IPS-NIHi7 (cell line): ENCODE measurements around the gene DNAJC1.
"Not testable (repeated sequence)": the region's sequence is repeated elsewhere in the genome, so short reads cannot be mapped to it uniquely, and the experiment has no call there.

ENCODE experiments used
- DNase-seq: peaks from one replicate; pipeline ENCODE4 v3.0.0; 2012; ENCODE audit warnings: mixed read lengths; ENCODE audit errors: extremely low spot score

The DNAJC1 gene

DNA sequence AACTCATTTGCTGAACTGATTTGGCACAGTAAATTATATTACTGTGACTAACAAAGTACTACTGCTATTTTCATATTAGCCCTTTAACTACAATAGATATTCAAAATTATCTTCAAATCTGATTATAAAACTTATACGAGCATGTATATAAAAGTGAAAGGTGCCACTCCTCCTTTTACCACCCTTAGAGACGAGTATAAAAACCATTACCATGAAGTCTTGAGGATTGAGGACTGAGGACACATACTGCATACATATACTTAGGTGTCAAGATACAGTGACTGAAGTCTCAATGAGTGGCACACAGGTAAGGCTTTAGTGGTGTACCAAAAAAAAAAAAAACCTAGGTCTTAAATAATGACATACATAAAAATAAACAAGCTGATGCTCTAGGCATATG lies 98.6 kb downstream of the DNAJC1 start:
- DNase-seq, result no peak

DNA sequence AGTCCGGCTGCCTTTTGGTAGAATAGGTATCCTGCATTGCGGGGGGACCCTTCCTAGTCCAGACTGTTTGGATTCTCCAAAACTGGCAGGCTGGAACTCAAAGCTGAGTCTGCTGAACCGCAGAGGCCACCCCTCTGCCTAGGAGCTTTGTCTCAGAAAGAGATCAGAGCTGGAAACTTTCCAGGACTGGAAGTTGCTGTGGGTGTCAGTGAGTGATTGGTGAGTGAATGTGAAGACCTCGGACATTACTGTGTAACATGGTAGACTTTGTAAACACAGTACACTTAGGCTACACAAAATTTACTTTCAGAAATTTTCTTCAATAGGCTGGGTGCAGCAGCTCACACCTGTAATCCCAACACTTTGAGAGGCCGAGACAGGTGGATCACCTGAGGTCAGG lies 103.8 kb downstream of the DNAJC1 start:
- no peak for DNase-seq

DNA sequence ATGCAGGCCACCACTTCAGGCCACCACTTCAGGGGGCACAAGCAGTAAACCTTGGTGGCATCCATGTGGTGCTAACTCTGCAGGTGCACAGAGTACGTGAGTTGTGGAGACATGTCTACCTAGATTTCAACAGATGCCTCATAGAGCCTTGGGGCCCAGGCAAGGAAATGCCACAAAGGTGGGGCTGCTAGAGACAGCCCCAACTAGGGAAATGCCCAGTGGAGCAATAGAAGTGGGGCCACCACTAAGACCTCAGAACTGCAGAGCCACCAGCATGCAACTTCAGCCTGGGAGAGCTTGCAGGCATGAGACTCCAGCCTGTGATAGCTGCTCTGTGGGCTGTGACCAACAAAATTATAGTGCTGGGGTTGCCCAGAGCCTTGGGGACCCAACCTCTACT lies 107.6 kb downstream of the DNAJC1 start:
- DNase-seq, result no peak

DNA sequence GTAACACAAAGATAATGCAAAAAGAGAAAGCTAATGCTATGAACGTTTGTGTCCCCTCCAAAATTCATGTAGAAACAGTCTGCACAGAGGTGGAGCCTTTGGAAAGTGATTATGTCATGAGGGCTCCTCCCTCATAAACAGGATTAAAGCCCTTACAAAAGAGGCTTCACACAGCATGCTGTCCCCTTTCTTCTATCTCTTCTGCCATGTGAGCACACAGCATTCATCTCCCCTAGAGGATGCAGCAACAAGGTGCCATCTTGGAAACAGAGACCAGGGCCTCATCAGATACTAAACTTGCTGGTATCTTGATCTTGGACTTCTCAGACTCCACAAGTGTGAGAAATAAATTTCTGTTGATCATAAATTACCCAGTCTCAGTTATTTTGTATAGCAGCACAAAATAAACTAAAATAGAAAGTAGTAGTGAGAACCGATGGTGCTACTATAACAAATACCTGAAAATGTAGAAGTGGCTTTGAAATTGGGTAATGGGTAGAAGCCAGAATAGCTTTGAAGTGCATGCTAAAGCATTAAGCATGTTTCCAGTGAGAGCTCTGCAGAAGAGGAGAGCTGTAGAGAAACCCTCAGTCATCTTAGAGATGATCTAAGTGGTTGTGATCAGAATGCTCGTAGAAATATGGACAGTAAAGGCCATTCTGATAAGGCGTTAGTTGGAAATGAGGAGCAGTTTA lies 108.7 kb downstream of the DNAJC1 start:
- no peak for DNase-seq

DNA sequence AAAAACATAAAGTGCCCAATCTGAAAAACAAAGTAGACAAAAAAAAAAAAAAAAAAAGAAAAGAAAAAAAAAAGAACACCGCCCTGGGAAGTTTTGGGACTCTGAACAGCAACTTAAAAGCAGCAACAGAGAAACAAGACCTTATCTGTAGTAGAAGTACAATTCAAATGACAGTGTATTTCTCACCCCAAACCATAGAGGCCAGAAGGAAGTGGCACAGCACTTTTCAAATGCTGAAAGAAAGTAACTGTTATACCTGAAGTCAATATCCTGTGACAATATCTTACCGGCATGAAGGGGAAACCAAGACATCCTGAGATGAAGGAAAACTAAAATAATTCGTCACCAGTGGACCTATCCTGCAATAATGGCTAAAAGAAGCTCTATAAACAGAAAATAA lies 112.1 kb downstream of the DNAJC1 start:
- DNase-seq, result no peak

DNA sequence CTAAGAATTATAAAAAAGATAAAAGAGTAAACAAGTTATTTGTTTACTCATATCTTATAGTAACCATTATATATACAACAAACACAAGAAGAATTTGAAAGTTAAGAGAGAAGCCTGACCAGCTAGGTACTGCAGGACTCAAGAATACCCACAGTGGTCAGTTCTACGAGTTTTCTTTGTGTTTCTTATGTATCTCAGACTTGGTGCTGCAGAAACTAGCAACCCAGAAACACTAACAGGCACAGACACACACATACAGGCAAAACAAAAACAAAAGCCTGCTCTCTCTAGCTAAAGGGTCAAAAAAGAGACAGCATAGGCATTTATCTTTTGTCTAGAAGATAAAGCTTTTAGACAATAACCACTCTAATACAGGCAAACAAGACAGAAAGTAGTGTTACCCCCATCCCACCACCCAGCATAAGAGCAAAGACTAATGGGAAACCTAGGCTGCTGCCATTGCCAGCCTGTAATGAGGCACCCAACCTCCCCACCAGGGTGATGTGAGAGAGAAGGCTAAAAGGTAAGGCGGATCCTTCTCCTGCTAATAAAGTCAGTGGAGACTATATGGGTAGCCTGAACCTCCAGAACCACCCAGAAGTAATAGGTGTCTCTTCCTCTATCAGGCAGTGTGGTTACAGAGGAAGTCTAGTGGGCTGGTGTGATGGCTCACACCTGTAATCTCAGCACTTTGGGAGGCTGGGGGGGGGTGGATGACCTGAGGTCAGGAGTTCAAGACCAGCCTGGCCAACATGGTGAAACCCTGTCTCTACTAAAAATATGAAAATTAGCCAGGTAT lies 113.9 kb downstream of the DNAJC1 start:
- no peak for DNase-seq

DNA sequence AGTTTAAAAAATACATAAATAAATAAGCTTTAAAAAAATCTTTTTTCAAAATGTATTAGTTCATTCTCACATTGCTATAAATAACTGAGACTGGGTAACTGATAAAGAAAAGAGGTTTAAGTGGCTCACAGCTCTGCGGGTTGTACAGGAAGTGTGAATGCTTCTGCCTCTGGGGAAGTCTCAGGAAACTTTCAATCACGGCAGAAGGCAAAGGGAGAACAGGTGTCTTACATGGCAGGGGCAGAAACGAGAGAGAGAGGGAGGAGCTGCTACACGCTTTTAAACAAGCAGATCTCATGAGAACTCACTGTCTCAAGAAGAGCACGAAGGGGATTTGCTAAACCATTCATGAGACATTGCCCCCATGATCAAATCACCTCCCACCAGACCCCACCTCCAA lies 114.6 kb downstream of the DNAJC1 start:
- no peak for DNase-seq

DNA sequence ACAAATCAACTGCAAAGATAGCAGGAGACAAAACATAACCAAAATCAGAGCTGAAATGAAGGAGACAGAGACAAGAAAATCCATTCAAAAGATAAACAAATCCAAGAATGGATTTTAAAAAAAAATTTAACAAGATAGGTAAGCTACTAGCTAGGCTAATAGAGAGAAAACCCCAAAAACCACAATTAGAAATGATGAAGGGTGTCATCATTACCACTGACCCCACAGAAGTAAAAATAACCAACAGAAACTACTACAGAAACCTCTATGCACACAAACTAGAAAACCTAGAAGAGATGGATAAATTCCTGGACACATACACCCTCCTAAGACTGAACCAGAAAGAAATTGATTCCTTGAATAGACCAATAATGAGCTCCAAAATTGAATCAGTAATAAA lies 117.6 kb downstream of the DNAJC1 start:
- no peak for DNase-seq

DNA sequence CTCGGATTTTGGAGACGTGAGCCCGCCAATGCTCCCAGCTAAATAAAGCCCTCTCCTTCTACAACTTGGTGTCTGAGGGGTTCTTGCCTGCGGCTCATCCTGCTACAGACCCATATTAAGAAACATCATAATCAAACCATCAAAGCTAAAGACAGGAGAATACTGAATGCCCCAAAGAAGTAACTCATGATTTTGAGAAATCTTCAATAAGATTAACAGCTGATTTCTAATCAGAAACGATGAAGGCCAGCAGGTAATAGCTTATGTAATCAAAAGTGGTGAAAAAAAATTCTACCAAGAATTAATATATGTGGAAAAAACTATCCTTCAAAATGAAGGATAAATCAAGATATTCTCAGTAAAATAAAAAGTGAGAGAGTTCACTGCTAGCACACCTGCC lies 130.3 kb downstream of the DNAJC1 start:
- no peak for DNase-seq

DNA sequence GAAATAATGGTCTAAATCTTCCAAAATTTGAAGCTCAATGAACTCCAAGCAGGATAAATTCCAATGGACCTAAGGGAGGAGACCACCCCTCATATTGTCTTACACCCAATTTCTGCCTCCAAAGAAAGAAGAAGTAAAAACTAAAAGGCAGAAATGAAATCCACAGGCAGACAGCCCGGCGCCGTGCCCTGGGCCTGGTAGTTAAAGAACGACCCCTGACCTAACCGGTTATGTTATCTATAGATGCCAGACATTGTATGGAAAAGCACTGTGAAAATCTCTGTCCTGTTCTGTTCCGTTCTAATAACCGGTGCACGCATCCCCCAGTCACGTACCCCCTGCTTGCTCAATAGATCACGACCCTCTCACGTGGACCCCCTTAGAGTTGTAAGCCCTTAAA lies 130.8 kb downstream of the DNAJC1 start:
- not testable (repeated sequence) for DNase-seq

DNA sequence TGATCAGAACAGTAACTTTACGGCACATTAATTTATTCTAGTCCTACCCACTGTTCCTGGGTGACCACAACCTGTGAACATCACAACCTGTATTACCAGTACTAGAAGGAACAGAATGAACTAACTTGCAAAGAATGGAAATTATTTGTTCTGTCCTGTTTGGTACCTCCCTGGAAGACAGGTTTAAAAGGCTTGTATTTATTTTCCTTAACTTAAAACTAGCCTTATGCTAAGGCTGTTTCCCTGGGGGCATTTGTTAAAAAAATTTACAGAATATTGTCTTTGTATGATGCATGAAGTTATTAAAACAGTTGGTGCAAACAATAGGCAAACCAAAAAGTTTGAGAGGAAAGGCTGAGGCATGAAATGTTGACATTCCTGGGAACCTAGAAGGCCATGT lies 132.7 kb downstream of the DNAJC1 start:
- no peak for DNase-seq

DNA sequence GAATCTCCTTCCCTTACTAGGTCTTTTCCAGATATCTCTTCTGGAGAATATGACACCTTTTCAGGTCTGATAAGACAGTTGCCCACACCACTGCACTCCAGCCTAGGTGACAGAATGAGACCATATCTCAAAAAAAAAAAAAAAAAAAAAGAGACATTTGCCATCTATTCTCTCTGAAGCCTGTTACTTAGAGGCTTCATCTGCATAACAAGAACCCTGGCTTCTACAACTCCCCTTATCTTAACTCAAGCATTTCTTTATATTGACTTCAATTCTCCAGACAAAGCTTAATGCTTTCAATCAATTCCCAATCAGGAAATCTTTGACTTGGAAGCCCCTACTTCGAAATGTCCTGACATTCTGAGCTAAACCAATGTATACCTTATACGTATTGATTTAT lies 134.4 kb downstream of the DNAJC1 start:
- not testable (repeated sequence) for DNase-seq

DNA sequence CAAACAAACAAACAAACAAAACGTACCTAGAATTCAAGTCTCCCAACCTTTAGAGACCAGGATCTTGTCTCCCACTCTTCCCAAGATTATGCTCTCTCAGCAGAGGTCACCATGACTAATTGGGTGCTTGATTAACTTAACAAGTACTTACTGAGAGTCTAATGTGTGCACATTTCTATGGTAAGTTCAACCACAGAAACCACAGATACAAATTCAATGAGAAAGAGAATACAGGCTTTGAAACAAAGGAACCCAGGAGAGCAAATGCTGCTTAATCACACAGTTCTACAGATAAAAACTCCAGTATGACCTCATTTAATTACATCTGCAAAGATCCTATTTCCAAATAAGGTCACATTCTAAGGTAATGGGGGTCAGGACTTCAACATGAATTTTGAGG lies 142.8 kb downstream of the DNAJC1 start:
- DNase-seq, result no peak

DNA sequence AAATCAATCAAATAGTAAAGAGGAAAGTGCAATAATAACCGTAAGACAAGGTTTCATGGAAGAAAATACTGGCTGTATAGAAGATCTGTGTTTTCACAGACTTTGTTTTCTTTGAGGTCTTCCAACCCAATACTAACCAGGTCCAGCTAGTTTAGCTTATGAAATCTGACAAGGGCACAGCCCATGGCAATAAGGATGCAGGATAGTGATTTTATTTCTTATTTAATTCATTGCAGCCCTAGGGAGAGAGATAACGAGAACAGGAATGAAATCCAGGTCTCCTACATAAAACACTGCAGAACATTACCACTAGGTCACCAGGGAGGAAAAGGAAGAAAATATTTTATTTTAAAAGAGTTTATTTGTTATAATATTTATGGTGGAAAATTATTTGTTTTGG lies 145.1 kb downstream of the DNAJC1 start:
- DNase-seq, result no peak

DNA sequence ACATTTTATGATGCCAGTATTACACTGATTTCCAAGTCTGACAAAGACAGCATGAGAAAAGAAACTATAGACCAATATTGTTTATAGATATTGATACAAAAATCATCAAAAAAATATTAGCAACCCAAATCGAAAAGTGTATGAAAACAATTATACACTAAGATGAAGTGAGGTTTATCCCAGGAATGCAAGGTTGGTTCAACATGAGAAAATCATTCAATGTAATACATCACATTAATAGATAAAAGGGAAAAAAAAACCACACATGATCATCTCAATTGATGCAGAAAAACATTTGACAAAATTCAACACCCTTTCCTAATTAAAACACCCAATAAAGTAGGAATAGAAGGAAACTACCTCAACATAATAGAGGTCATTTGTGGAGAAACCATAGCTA lies 153.9 kb downstream of the DNAJC1 start:
- no peak for DNase-seq

DNA sequence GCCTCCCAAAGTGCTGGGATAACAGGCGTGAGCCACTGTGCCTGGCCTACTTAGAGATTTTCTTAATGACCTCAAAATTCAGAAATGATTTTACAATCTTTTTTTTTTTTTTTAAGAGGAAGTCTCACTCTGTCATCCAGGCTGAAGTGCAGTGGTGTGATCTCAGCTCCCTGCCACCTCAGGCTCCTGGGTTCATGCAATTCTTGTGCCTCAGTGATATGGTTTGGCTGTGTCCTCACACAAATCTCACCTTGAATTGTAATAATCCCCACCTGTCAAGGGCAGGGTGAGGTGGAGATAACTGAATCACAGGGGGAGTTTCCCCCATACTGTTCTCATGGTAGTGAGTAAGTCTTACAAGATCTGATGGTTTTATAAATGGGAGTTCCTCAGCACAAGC lies 159.9 kb downstream of the DNAJC1 start:
- no peak for DNase-seq

DNA sequence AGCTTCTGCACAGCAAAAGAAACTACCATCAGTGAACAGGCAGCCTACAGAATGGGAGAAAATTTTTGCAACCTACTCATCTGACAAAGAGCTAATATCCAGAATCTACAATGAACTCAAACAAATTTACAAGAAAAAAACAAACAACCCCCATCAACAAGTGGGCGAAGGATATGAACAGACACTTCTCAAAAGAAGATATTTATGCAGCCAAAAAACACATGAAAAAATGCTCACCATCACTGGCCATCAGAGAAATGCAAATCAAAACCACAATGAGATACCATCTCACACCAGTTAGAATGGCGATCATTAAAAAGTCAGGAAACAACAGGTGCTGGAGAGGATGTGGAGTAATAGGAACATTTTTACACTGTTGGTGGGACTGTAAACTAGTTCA lies 162.3 kb downstream of the DNAJC1 start:
- not testable (repeated sequence) for DNase-seq

DNA sequence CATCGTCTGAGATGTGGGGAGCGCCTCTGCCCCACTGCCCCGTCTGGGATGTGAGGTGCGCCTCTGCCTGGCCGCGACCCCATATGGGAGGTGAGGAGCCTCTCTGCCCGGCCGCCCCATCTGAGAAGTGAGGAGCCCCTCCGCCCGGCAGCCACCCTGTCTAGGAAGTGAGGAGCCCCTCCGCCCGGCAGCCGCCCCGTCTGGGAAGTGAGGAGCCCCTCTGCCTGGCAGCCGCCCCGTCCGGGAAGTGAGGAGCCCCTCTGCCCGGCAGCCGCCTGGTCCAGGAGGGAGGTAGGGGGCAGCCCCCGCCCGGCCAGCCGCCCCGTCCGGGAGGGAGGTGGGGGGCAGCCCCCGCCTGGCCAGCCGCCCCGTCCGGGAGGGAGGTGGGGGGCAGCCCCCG lies 166.0 kb downstream of the DNAJC1 start:
- not testable (repeated sequence) for DNase-seq

DNA sequence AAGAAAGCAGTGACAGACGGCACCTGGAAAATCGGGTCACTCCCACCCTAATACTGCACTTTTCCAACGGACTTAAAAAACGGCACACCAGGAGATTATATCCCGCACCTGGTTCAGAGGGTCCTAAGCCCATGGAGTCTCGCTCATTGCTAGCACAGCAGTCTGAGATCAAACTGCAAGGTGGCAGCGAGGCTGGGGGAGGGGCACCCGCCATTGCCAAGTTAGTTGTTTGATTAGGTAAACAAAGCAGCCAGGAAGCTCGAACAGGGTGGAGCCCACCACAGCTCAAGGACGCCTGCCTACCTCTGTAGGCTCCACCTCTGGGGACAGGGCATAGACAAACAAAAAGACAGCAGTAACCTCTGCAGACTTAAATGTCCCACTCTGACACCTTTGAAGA lies 169.0 kb downstream of the DNAJC1 start:
- not testable (repeated sequence) for DNase-seq

DNA sequence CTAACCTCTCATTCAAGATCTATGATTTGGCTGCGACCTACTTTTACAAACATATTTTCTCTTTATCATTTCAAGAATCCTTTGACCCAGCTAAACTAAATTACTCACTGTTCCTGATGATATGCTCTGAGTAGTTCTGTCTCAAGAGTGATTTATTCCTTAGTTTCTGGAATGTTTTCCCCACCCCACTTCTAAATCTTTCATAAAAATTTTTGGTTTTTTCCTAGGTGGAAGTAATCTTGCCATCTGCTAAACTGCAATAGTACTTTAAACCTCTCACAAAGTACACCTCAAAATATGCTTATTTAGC lies 170.8 kb downstream of the DNAJC1 start:
- DNase-seq, result no peak

DNA sequence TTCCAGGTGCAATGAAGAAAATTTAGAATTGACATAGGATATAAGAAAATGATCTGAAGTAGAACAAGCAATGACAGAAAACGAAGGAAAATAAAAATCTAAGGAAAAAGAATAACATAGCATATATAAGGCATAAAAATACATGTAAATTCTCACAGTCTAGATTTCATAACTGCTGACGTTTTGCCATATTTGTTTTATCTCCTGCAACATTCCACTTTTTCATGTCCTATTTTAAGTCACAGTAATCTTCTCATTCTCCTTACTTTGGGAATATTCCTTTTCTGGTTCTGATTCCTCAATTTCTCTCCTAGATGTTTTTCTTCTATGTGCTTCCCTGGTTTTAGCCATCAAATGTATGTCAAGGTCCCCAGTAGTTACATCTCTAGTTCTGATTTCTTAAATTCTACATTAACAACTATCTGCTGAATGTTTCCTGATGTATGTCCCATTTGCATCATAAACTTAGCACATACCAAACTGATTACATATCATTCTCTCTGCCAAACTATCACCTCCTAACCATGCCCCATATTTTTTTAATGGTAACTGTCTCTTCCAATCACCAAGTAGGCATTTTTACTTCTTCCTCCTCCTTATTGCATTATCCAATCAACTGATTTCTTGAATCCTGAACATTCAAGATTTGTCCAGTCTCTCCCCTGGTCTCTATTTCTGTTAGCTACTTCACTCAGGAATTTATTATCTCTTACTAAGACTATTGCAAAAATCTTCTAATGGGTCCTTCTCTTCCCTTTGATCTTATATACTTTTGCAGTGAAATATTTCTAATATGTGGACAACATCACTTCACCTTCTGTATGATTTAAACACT lies 171.3 kb downstream of the DNAJC1 start:
- no peak for DNase-seq

DNA sequence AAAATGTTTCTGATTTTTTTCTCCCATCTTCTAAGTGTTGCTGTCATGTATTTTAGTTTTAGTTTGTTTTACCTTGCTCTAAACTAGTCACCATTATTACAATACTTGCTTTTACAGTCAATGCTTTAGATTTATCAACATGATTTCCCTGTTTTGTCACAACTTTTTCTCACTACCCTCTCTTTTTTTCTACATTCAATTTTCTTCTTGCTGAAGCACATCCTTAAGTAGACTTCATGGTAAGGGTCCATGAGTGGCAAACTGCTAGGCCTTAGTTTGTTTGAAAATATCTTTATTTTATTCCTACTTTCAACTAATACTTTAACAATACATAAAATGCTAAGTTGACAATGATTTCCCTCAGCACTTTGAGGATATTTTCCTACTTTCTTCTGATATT lies 173.5 kb downstream of the DNAJC1 start:
- no peak for DNase-seq

DNA sequence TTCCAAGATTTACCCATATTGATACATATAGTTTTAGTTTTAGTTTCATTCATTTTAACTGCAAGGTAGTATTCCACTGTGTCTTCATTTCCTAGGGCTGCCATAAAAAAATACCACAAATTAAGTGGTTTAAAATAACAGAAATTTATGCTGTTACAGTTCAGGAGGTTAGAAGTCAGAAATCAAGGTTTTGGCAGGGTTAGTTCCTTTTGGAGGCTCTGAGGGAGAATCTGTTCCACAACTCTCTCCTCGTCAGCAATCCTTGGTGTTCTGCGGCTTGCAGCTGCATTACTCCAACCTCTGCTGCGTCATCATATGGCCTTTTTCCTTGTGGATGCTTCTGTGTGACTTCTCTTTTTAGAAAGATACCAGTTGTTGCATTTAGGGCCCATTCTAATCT lies 176.2 kb downstream of the DNAJC1 start:
- no peak for DNase-seq
